ENCODE results near the gene CACNA2D4.

Gene CACNA2D4

GRCh38 chr12:1869145-1869544 is 49.3 kb downstream of the CACNA2D4 start:
- no peak for DNase-seq

- DNase-seq, result no peak
Measured at GRCh38 chr12:1865284-1865866, 53.1 kb downstream of the CACNA2D4 start.

- DNase-seq, result no peak
Measured at GRCh38 chr12:1864867-1865266, 53.6 kb downstream of the CACNA2D4 start.

- no peak for DNase-seq
Measured at GRCh38 chr12:1864456-1864855, 54.0 kb downstream of the CACNA2D4 start.

GRCh38 chr12:1863823-1864222 is 54.6 kb downstream of the CACNA2D4 start:
- DNase-seq, result no peak

GRCh38 chr12:1862973-1863372 is 55.5 kb downstream of the CACNA2D4 start:
- no peak for DNase-seq

- DNase-seq, result no peak
Measured at GRCh38 chr12:1859643-1860042, 58.8 kb downstream of the CACNA2D4 start.

- no peak for DNase-seq
Measured at GRCh38 chr12:1858456-1858855, 60.0 kb downstream of the CACNA2D4 start.

- no peak for DNase-seq
Measured at GRCh38 chr12:1857821-1858220, 60.6 kb downstream of the CACNA2D4 start.

GRCh38 chr12:1857086-1857485 is 61.4 kb downstream of the CACNA2D4 start:
- no peak for DNase-seq

GRCh38 chr12:1855241-1855640 is 63.2 kb downstream of the CACNA2D4 start:
- DNase-seq, result no peak

- DNase-seq, result no peak
Measured at GRCh38 chr12:1853716-1854115, 64.7 kb downstream of the CACNA2D4 start.

GRCh38 chr12:1852076-1852475 is 66.4 kb downstream of the CACNA2D4 start:
- DNase-seq, result no peak

GRCh38 chr12:1851151-1851701 is 67.2 kb downstream of the CACNA2D4 start:
- no peak for DNase-seq

- no peak for DNase-seq
Measured at GRCh38 chr12:1848745-1849144, 69.7 kb downstream of the CACNA2D4 start.

GRCh38 chr12:1848146-1848545 is 70.3 kb downstream of the CACNA2D4 start:
- no peak for DNase-seq

- no peak for DNase-seq
Measured at GRCh38 chr12:1847411-1847810, 71.0 kb downstream of the CACNA2D4 start.

- DNase-seq, result no peak
Measured at GRCh38 chr12:1846421-1847405, 71.7 kb downstream of the CACNA2D4 start.

GRCh38 chr12:1845886-1846285 is 72.6 kb downstream of the CACNA2D4 start:
- DNase-seq, result no peak

- DNase-seq, result no peak
Measured at GRCh38 chr12:1845427-1845826, 73.0 kb downstream of the CACNA2D4 start.

GRCh38 chr12:1844661-1845409 is 73.6 kb downstream of the CACNA2D4 start:
- no peak for DNase-seq

GRCh38 chr12:1844223-1844622 is 74.2 kb downstream of the CACNA2D4 start:
- no peak for DNase-seq

GRCh38 chr12:1843641-1844005 is 74.8 kb downstream of the CACNA2D4 start:
- DNase-seq, result no peak
